Adrenal gland (tissue), 19 donors: ENCODE results near the gene RBM39. TPM values are rescaled to one million over a fixed set of nuclear protein-coding genes. Genes with fewer than 3 reads are reported as not detected.

Experiments used
- DNase-seq, 7 donors: peaks; one replicate each; pipeline ENCODE4 v3.0.0-alpha.2; 2019 to 2020
- H3K27ac ChIP-seq, 5 donors: fragments of 200-600 bp; sonication (generic) in 4 of 5; 1 replicate in 3 of 5; 2 replicates in 2 of 5; pipeline versions ENCODE4 v1.5.1 to v1.8.0; 2016 to 2020; ENCODE audit warnings: mild to moderate bottlenecking in 1 of 5
- H3K27me3 ChIP-seq: fragments of 200-600 bp; 2 replicates; pipeline ENCODE4 v1.8.0; 2021
- H3K36me3 ChIP-seq, 2 donors: fragments of 200-600 bp; replicated peaks in 1 of 2; 1 replicate in 1 of 2; 2 replicates in 1 of 2; pipeline versions ENCODE4 v1.5.1 to v1.8.0; 2018 to 2022
- H3K4me1 ChIP-seq, 2 donors: fragments of 200-600 bp; replicated peaks in 1 of 2; 1 replicate in 1 of 2; 2 replicates in 1 of 2; pipeline versions ENCODE4 v1.5.1 to v1.8.0; 2018 to 2021
- H3K4me3 ChIP-seq, 4 donors: fragments of 200-600 bp; sonication (generic) in 3 of 4; one replicate each; pipeline ENCODE4 v1.5.1; 2016 to 2018
- H3K9me3 ChIP-seq, 3 donors: fragments of 200-600 bp; sonication (generic) in 1 of 3; replicated peaks in 1 of 3; 1 replicate in 2 of 3; 2 replicates in 1 of 3; pipeline versions ENCODE4 v1.5.1 to v1.8.0; 2016 to 2021
- POLR2A ChIP-seq, 2 donors: fragments of 450-650 bp; IDR thresholded peaks; one replicate each; pipeline ENCODE4 v1.6.1; 2017; ENCODE audit warnings: antibody characterized with exemption in 2 of 2, mild to moderate bottlenecking in 2 of 2, moderate library complexity in 1 of 2
- WGBS, 4 donors: extraction: QIAGEN DNeasy Blood & Tissue Kit in 2 of 4; methylation state at CpG; one replicate each; pipeline versions ENCODE4 v1.1.5 to v1.1.7; 2013 to 2017; 5-methylcytosine and 5-hydroxymethylcytosine counted together
- intact Hi-C, 2 donors: fragments of 100-400 bp; cut with DNase I; formaldehyde crosslinking; loops; one replicate each; pipeline versions ENCODE4 v1.14.1 to v1.15.0; 2022 to 2023
- long read RNA-seq, 10 donors: library from polyadenylated mRNA in 3 of 10; unstranded in 2 of 10; stranded (forward) in 1 of 10; transcript quantifications; one replicate each; pipeline ENCODE4 v2.0.0 and lab custom pipeline, GENCODE V29; 2021 to 2026
- polyA plus RNA-seq, 3 donors: library from polyadenylated mRNA; stranded (reverse); fragments of 200-250 nt in 2 of 3; fragments of 350-450 nt in 1 of 3; fragmentation: Illumina TruSeq in 1 of 3; extraction: RNeasy Lipid Tissue Mini Kit (QIAGEN cat#74804) in 1 of 3; gene quantifications; one replicate each; pipeline ENCODE4 v1.2.3, GENCODE V29; 2013 to 2014
- total RNA-seq, 9 donors: library from RNA; depleted of rRNA in 4 of 9; stranded (reverse); fragments of >200 nt in 4 of 9; fragments of 120-200 nt in 1 of 9; fragmentation: NEBNext Ultra II Directional in 1 of 9; extraction: Animal tissue kit (Norgen Biotek cat#: 25700) in 1 of 9; gene quantifications; one replicate each; pipeline versions ENCODE4 v1.1.0 to v1.2.4, GENCODE V29; 2013 to 2023
- TF ChIP-seq, protein P1 (sequence below), 6 experiments: fragments of 450-650 bp in 4 of 6; fragments of 200-600 bp in 2 of 6; sonication (generic) in 1 of 6; IDR thresholded peaks; 1 replicate in 5 of 6; 2 replicates in 1 of 6; pipeline versions ENCODE4 v1.5.1 to v1.8.0; 2016 to 2021; ENCODE audit warnings: antibody characterized with exemption in 6 of 6, mild to moderate bottlenecking in 2 of 6, moderate library complexity in 1 of 6
- donor health status: healthy with polysubstance abuse.
- donor health status: Bipolar disorder and iron deficiency.
- donor health status: DM: yes; HTN: yes; CAD: no.
- donor health status: DM: no; HTN: no; CAD: no.
- donor health status: DM: no; HTN: no; CAD: no.
- donor health status: DM: yes; HTN: yes; CAD: no.

Gene RBM39
- 100 to 1,000 TPM; 111 to 581 (median 238) TPM for total RNA-seq
- polyA plus RNA-seq, result 100 to 1,000 TPM; 278 to 714 (median 656) TPM
- long read RNA-seq, donor 1, transcript RBM39-225 (6 exons, 825 nt), result minor isoform, 10 of 159 reads
- long read RNA-seq, donor 1, transcript RBM39-203 (17 exons, 2,831 nt), result minor isoform, 7 of 159 reads
- long read RNA-seq, donor 1, transcript RBM39-201 (17 exons, 2,488 nt), result major isoform, 15 of 159 reads
- long read RNA-seq, donor 1, transcript RBM39-240 (6 exons, 759 nt), result minor isoform, 9 of 159 reads
- long read RNA-seq, donor 1, partial matches to known transcripts, result 96 of 159 reads
- long read RNA-seq, donor 1, other reads (novel, unspliced or antisense), result 0 of 159 reads
- long read RNA-seq, donor 2, full-length matches to known transcripts, result 55 of 119 reads
- long read RNA-seq, donor 2, partial matches to known transcripts, result 64 of 119 reads
- long read RNA-seq, donor 2, other reads (novel, unspliced or antisense), result 0 of 119 reads
- long read RNA-seq, donor 3, full-length matches to known transcripts, result 40 of 81 reads
- long read RNA-seq, donor 3, partial matches to known transcripts, result 36 of 81 reads
- long read RNA-seq, donor 3, other reads (novel, unspliced or antisense), result 5 of 81 reads
- long read RNA-seq, donor 4, transcript RBM39-225 (6 exons, 825 nt), result major isoform, 11 of 71 reads
- long read RNA-seq, donor 4, transcript RBM39-240 (6 exons, 759 nt), result minor isoform, 9 of 71 reads
- long read RNA-seq, donor 4, partial matches to known transcripts, result 29 of 71 reads
- long read RNA-seq, donor 4, other reads (novel, unspliced or antisense), result 9 of 71 reads
- long read RNA-seq, donor 5, full-length matches to known transcripts, result 208 of 284 reads
- long read RNA-seq, donor 5, partial matches to known transcripts, result 14 of 284 reads
- long read RNA-seq, donor 5, other reads (novel, unspliced or antisense), result 62 of 284 reads
- long read RNA-seq, donor 6, transcript RBM39-203 (17 exons, 2,831 nt), result minor isoform, 9 of 75 reads
- long read RNA-seq, donor 6, transcript RBM39-201 (17 exons, 2,488 nt), result minor isoform, 7 of 75 reads
- long read RNA-seq, donor 6, transcript RBM39-240 (6 exons, 759 nt), result major isoform, 10 of 75 reads
- long read RNA-seq, donor 6, transcript RBM39-225 (6 exons, 825 nt), result minor isoform, 7 of 75 reads
- long read RNA-seq, donor 6, partial matches to known transcripts, result 22 of 75 reads
- long read RNA-seq, donor 6, other reads (novel, unspliced or antisense), result 12 of 75 reads
- long read RNA-seq, donor 7, full-length matches to known transcripts, result 23 of 49 reads
- long read RNA-seq, donor 7, partial matches to known transcripts, result 26 of 49 reads
- long read RNA-seq, donor 7, other reads (novel, unspliced or antisense), result 0 of 49 reads
- long read RNA-seq, donor 8, full-length matches to known transcripts, result 70 of 119 reads
- long read RNA-seq, donor 8, partial matches to known transcripts, result 49 of 119 reads
- long read RNA-seq, donor 8, other reads (novel, unspliced or antisense), result 0 of 119 reads
- long read RNA-seq, donor 9, full-length matches to known transcripts, result 54 of 99 reads
- long read RNA-seq, donor 9, partial matches to known transcripts, result 45 of 99 reads
- long read RNA-seq, donor 9, other reads (novel, unspliced or antisense), result 0 of 99 reads
- long read RNA-seq, donor 10, transcript RBM39-225 (6 exons, 825 nt), result major isoform, 9 of 42 reads
- long read RNA-seq, donor 10, partial matches to known transcripts, result 11 of 42 reads
- long read RNA-seq, donor 10, other reads (novel, unspliced or antisense), result 0 of 42 reads

GRCh38 chr20:35741892-35742740, at the start of gene RBM39:
Gene RBM39 (minus strand): TSS chr20:35742260. CDS start chr20:35740874, 1,386 bp downstream.
- Histone ChIP-seq H3K9me3 (no peaks in the 10 kb centered on the region), H3K27ac (peak within 1 kb of the TSS; percentile 99 to 100 (median 100)), H3K4me3 (peak within 1 kb of the TSS; percentile 79 to 97 (median 86)), H3K4me1 (peaks cover 31 to 48% of the 10 kb centered on the region in 2 donors), H3K36me3 (peaks cover 0 to 35% of the 10 kb centered on the region in 2 donors), H3K27me3 (no peaks in the 10 kb centered on the region)
- TF ChIP-seq, protein P1, sequence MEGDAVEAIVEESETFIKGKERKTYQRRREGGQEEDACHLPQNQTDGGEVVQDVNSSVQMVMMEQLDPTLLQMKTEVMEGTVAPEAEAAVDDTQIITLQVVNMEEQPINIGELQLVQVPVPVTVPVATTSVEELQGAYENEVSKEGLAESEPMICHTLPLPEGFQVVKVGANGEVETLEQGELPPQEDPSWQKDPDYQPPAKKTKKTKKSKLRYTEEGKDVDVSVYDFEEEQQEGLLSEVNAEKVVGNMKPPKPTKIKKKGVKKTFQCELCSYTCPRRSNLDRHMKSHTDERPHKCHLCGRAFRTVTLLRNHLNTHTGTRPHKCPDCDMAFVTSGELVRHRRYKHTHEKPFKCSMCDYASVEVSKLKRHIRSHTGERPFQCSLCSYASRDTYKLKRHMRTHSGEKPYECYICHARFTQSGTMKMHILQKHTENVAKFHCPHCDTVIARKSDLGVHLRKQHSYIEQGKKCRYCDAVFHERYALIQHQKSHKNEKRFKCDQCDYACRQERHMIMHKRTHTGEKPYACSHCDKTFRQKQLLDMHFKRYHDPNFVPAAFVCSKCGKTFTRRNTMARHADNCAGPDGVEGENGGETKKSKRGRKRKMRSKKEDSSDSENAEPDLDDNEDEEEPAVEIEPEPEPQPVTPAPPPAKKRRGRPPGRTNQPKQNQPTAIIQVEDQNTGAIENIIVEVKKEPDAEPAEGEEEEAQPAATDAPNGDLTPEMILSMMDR (IDR thresholded peaks at IDR 0.05), result peak in 5 of 6 experiments; percentile 17 to 51 (median 41)
- TF ChIP-seq POLR2A (IDR thresholded peaks at IDR 0.05), result peak; percentile 97 to 99
- 0 to 1% (median 1%) methylated on average over 31 to 66 of the region's 66 CpGs for WGBS, 4 donors
- peak; percentile 100 for DNase-seq
- intact Hi-C loops, result no loop called here

DNA sequence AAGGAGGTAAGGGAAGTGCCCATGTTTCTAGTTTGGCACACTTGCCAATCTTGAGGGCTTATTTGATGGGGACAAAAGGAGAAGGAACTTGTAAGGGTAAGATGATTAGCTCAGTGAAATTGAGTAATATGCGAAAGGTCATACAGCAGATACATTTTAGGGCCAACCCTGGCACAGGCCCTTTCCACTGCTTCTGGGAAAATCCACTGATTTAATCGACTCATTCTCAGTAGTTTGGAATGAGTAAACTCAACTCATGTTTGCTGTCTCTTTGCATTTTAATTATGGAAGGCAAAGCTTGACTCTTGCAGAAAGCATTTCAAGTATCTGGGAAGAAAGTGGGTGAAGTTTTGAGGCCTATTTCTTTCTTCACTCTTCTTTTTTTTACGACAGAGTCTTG, 49.8 kb upstream of the RBM39 start:
- DNase-seq, result peak in 4 of 7 donors; percentile 27 to 56 (median 35)
- peak overlapping the region in 3 of 5 donors; percentile 15 to 57 (median 35) for H3K27ac ChIP-seq
- 62 to 67% (median 65%) methylated on average over 3 of the region's 3 CpGs for WGBS, 4 donors
- no peak for TF ChIP-seq POLR2A (IDR thresholded peaks at IDR 0.05)
- no peak overlapping the region for H3K4me3 ChIP-seq
- H3K36me3 ChIP-seq, result no peaks in the 10 kb centered on the region
- H3K9me3 ChIP-seq, result no peaks in the 10 kb centered on the region
- H3K4me1 ChIP-seq, result peaks cover 4 to 22% of the 10 kb centered on the region in 2 donors
- no peaks in the 10 kb centered on the region for H3K27me3 ChIP-seq
- intact Hi-C loops, result no loop called here

DNA sequence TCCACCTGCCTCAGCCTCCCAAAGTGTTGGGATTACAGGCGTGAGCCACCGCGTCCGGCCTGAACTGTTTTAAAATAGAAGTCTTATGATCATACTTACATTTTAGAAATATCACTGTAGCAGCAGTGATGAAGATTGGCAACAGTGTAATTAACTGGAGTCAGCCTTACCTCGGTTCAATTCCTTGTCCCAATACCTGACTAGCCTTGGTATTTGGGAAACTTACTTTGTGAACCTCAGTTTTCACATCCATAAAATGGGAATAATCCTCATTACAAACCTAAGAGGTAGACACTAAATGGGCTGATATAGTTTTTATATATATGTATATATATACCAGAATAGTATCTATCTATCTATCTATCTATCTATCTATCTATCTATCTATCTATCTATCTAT, 49.0 kb upstream of the RBM39 start:
- no peak overlapping the region for H3K4me3 ChIP-seq

More for the DNA sequence above, 49.0 kb upstream of the RBM39 start:
- no peaks in the 10 kb centered on the region for H3K36me3 ChIP-seq
- WGBS, 4 donors, result 95 to 100% (median 98%) methylated on average over 5 of the region's 5 CpGs
- no peak for TF ChIP-seq POLR2A (IDR thresholded peaks at IDR 0.05)
- TF ChIP-seq, protein P1 (IDR thresholded peaks at IDR 0.05), result no peak
- no peak overlapping the region for H3K27ac ChIP-seq
- intact Hi-C loops, result no loop called here
- H3K9me3 ChIP-seq, result no peaks in the 10 kb centered on the region
- no peaks in the 10 kb centered on the region for H3K27me3 ChIP-seq
- no peak for DNase-seq
- peaks cover 4 to 15% of the 10 kb centered on the region in 2 donors for H3K4me1 ChIP-seq
